Lung (tissue), 12 donors: Measurements from ENCODE around the gene DUSP10. TPM values are rescaled to one million over a fixed set of nuclear protein-coding genes. Genes with fewer than 3 reads are reported as not detected.

Source experiments
- ATAC-seq: fragments of 200-7000 bp; cut with Tn5 transposase; one replicate; pipeline ENCODE4 v1.9.1; 2020; ENCODE audit warnings: moderate number of reproducible peaks; ENCODE audit not compliant: insufficient read depth, low FRiP score
- DNase-seq, 3 donors: peaks; one replicate each; pipeline ENCODE4 v3.0.0-alpha.2; 2013 to 2017
- H3K27ac ChIP-seq, 2 donors: one replicate each; pipeline ENCODE4 v1.5.1; 2013; ENCODE audit warnings: mild to moderate bottlenecking in 2 of 2, moderate library complexity in 2 of 2, control low read depth in 1 of 2, inconsistent platforms in 1 of 2, low read depth in 1 of 2, low read length in 1 of 2
- H3K27me3 ChIP-seq, 3 donors: one replicate each; pipeline ENCODE4 v1.5.1; 2013; ENCODE audit warnings: low read length in 2 of 3; ENCODE audit not compliant: control insufficient read depth in 3 of 3, insufficient read depth in 3 of 3
- H3K36me3 ChIP-seq, 4 donors: one replicate each; pipeline ENCODE4 v1.5.1; 2013; ENCODE audit warnings: low read length in 4 of 4, mild to moderate bottlenecking in 1 of 4, moderate library complexity in 1 of 4; ENCODE audit not compliant: control insufficient read depth in 4 of 4, insufficient read depth in 4 of 4
- H3K4me1 ChIP-seq, 5 donors: one replicate each; pipeline ENCODE4 v1.5.1; 2013; ENCODE audit warnings: low read length in 5 of 5, mild to moderate bottlenecking in 2 of 5, moderate library complexity in 1 of 5; ENCODE audit not compliant: control insufficient read depth in 5 of 5, insufficient read depth in 5 of 5
- H3K4me3 ChIP-seq: one replicate; pipeline ENCODE4 v1.5.1; 2013; ENCODE audit warnings: mild to moderate bottlenecking, control low read depth, moderate library complexity
- H3K9ac ChIP-seq, 2 donors: one replicate each; pipeline ENCODE4 v1.5.1; 2013; ENCODE audit warnings: low read length in 2 of 2, control low read depth in 1 of 2; ENCODE audit not compliant: insufficient read depth in 1 of 2
- H3K9me3 ChIP-seq, 4 donors: one replicate each; pipeline ENCODE4 v1.5.1; 2013; ENCODE audit warnings: low read length in 3 of 4, mild to moderate bottlenecking in 1 of 4, moderate library complexity in 1 of 4; ENCODE audit not compliant: control insufficient read depth in 4 of 4, insufficient read depth in 3 of 4
- WGBS, 2 donors: extraction: QIAGEN DNeasy Blood & Tissue Kit; methylation state at CpG; one replicate each; pipeline ENCODE4 v1.1.7; 2013; 5-methylcytosine and 5-hydroxymethylcytosine counted together
- polyA plus RNA-seq, 2 donors: library from polyadenylated mRNA; stranded (reverse); fragments of 200-250 nt; gene quantifications; one replicate each; pipeline ENCODE4 v1.2.1, GENCODE V29; 2013
- total RNA-seq, 2 donors: library from RNA; depleted of rRNA in 1 of 2; stranded (reverse); fragments of >200 nt in 1 of 2; gene quantifications; one replicate each; pipeline ENCODE4 v1.2.1, GENCODE V29; 2014 to 2021
- TF ChIP-seq, protein P1 (sequence below): IDR thresholded peaks from 2 replicates; pipeline ENCODE4 v1.5.1; 2012; ENCODE audit warnings: mild to moderate bottlenecking; ENCODE audit errors: control extremely low read depth, extremely low read depth
- donor health status: control.
- donor health status: control.
- donor health status: Bipolar disorder and iron deficiency.
- donor health status: healthy.
- donor health status: DM: yes; HTN: yes; CAD: no.

DUSP10 gene
- total and polyA plus RNA-seq, 4 donors: 5.3 to 17.2 (median 11.5) TPM

DNA sequence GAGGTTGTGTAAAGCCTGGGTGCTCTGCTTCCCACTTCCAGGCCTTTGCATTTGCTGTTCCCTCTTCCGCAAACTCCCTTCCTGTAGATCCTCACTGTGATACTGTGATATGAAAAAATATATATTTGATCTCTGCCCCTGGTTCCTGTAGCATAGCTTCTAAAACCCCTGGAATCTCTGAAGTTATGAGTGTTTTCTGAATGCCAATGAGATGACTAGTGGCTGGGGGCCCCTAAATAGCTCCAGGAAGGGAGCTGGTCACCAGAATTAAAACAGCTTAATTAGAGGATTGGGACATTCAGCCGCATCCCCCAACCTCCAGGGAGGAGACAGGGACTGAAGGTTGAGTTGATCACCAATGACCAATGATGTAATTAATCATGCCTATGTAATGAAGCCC is 21.9 kb downstream of the DUSP10 start:
- no peak for DNase-seq
- no peak for ATAC-seq
- Histone ChIP-seq H3K9ac (no peak overlapping the region), H3K4me1 (peaks cover 8 to 40% (median 14%) of the 10 kb centered on the region in 5 donors), H3K27ac (no peak overlapping the region), H3K9me3 (peaks cover 0 to 2% (median 0%) of the 10 kb centered on the region in 4 donors), H3K4me3 (no peak overlapping the region), H3K36me3 (peaks cover 0 to 2% (median 0%) of the 10 kb centered on the region in 4 donors), H3K27me3 (no peaks in the 10 kb centered on the region)
- TF ChIP-seq, protein P1, sequence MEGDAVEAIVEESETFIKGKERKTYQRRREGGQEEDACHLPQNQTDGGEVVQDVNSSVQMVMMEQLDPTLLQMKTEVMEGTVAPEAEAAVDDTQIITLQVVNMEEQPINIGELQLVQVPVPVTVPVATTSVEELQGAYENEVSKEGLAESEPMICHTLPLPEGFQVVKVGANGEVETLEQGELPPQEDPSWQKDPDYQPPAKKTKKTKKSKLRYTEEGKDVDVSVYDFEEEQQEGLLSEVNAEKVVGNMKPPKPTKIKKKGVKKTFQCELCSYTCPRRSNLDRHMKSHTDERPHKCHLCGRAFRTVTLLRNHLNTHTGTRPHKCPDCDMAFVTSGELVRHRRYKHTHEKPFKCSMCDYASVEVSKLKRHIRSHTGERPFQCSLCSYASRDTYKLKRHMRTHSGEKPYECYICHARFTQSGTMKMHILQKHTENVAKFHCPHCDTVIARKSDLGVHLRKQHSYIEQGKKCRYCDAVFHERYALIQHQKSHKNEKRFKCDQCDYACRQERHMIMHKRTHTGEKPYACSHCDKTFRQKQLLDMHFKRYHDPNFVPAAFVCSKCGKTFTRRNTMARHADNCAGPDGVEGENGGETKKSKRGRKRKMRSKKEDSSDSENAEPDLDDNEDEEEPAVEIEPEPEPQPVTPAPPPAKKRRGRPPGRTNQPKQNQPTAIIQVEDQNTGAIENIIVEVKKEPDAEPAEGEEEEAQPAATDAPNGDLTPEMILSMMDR: no peak
- WGBS, 2 donors: 89 to 91% methylated on average over 2 of the region's 2 CpGs

DNA sequence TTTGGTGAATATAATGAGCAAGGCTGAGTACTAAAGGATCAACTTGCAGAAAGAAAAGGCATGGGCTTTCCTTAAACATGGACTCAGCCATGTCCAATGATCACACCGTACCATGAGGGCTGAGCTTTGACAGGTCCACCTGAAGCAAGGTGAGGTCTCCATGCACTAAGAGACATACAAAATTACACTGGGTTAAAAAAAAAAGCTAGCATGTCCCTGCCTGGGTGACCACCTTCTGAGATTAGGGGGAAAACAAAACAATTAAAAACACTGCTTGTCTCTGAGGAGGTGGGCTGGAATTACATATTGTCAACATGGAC is 22.7 kb downstream of the DUSP10 start:
- ATAC-seq: no peak
- H3K4me1 ChIP-seq: peaks cover 8 to 48% (median 14%) of the 10 kb centered on the region in 5 donors

DNA sequence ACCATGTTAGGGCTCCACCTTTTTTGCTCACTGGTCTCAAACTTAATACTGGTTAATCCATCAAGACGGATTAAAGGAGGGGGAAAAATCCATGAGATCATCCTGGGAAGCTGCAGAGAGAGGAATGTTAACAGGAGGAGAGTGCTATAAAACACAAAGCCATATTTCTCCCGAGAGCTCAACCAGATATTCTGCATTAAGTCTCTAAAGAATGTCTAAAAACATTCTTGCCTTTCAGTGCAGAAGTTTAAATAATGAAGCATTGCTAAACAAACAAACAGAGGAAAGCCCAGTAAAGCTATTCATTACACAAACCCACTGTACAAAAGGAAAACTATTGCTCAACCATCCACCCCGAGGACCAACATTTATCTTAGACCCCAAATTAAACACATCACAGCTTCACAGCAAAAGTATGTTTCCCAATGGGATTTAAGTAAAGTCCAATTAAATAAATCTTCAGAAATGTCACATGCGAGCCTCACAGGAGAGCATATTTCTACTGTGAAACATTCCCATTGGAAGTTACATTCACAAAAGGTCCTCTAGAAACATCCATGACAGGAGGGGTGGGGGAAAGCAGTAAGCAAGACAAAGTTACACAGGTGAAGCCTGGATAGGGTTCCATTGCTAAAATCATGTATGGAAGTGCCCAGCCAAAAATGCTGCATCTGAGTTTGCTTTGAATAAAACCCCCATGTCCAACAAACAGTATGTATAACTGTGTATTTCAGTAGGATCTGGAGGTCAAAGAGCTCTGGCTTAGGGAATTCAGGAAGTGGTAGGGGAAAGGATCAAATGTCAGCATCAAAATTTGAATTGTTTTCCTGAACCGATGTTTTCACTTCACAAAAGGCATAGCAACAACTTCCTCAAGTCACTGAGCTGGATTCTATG is 23.3 kb downstream of the DUSP10 start:
- no peaks in the 10 kb centered on the region for H3K36me3 ChIP-seq
- peak in 2 of 3 donors; percentile 71 to 83 for DNase-seq
- no peak for ATAC-seq
- TF ChIP-seq, protein P1: no peak
- H3K9me3 ChIP-seq: peaks cover 0 to 2% (median 0%) of the 10 kb centered on the region in 4 donors
- peaks cover 8 to 49% (median 14%) of the 10 kb centered on the region in 5 donors for H3K4me1 ChIP-seq
- H3K9ac ChIP-seq: peak overlapping the region in 1 of 2 donors; percentile 23
- no peak overlapping the region for H3K4me3 ChIP-seq
- WGBS, 2 donors: 45 to 49% methylated on average over 5 of the region's 5 CpGs
- H3K27me3 ChIP-seq: no peaks in the 10 kb centered on the region
- H3K27ac ChIP-seq: no peak overlapping the region

More for the DNA sequence above, 22.7 kb downstream of the DUSP10 start:
- peaks cover 0 to 2% (median 0%) of the 10 kb centered on the region in 4 donors for H3K9me3 ChIP-seq
- peaks cover 0 to 2% (median 0%) of the 10 kb centered on the region in 4 donors for H3K36me3 ChIP-seq
- H3K4me3 ChIP-seq: no peak overlapping the region
- no peaks in the 10 kb centered on the region for H3K27me3 ChIP-seq
- DNase-seq: no peak
- no peak overlapping the region for H3K27ac ChIP-seq
- WGBS, 2 donors: 83 to 93% methylated on average over 1 of the region's 1 CpG
- no peak overlapping the region for H3K9ac ChIP-seq
- TF ChIP-seq, protein P1: no peak
